HG03520 (cell line): Measurements from ENCODE around the gene MPP1.

Source experiments
- ATAC-seq: cut with Tn5 transposase; IDR thresholded peaks from one replicate; pipeline ENCODE4 v1.9.1; 2021; ENCODE audit warnings: mild to moderate bottlenecking, moderate library complexity; ENCODE audit not compliant: unreplicated experiment

The MPP1 gene

GRCh38 chrX:154813801-154814200 lies 8.5 kb upstream of the MPP1 start:
- no peak for ATAC-seq

GRCh38 chrX:154812341-154813101 lies 7.2 kb upstream of the MPP1 start:
- no peak for ATAC-seq

GRCh38 chrX:154809939-154810665 lies 4.8 kb upstream of the MPP1 start:
- ATAC-seq: no peak

- ATAC-seq: no peak
Observed at GRCh38 chrX:154806837-154807501, 1.7 kb upstream of the MPP1 start.

- ATAC-seq: no peak
Observed at GRCh38 chrX:154805696-154806091, 409 bp upstream of the MPP1 start.

GRCh38 chrX:154804261-154804956 lies 876 bp downstream of the MPP1 start:
- no peak for ATAC-seq

GRCh38 chrX:154802947-154803346 lies 2.3 kb downstream of the MPP1 start:
- no peak for ATAC-seq

- no peak for ATAC-seq
Observed at GRCh38 chrX:154800478-154801210, 4.6 kb downstream of the MPP1 start.

GRCh38 chrX:154799556-154800348 lies 5.5 kb downstream of the MPP1 start:
- no peak for ATAC-seq

GRCh38 chrX:154797006-154797405 lies 8.3 kb downstream of the MPP1 start:
- no peak for ATAC-seq

- ATAC-seq: no peak
Observed at GRCh38 chrX:154795016-154795415, 10.3 kb downstream of the MPP1 start.

GRCh38 chrX:154793084-154793795 lies 12.0 kb downstream of the MPP1 start:
- ATAC-seq: no peak

- no peak for ATAC-seq
Observed at GRCh38 chrX:154791939-154792338, 13.3 kb downstream of the MPP1 start.

- no peak for ATAC-seq
Observed at GRCh38 chrX:154791467-154791866, 13.8 kb downstream of the MPP1 start.

- no peak for ATAC-seq
Observed at GRCh38 chrX:154785716-154786115, 19.6 kb downstream of the MPP1 start.

- ATAC-seq: no peak
Observed at GRCh38 chrX:154784149-154784995, 20.9 kb downstream of the MPP1 start.

GRCh38 chrX:154780968-154781367 lies 24.3 kb downstream of the MPP1 start:
- ATAC-seq: no peak

GRCh38 chrX:154779261-154779660 lies 26.0 kb downstream of the MPP1 start:
- no peak for ATAC-seq
